HepG2 (cell line): ENCODE measurements around the gene UTS2R. TPM values are rescaled to one million over a fixed set of nuclear protein-coding genes. Genes with fewer than 3 reads are reported as not detected.
A peak's percentile ranks its signal among the peaks of the same experiment; 100 is the strongest.

Experiments used
- ATAC-seq: fragments of 200-7000 bp; cut with Tn5 transposase; 3 replicates; pipeline ENCODE4 v1.9.1; 2020; ENCODE audit warnings: mild to moderate bottlenecking, moderate library complexity
- BruUV-seq: library from RNA; stranded (reverse); fragments of 400-500 nt; replicated peaks from 2 replicates; lab custom pipeline; 2021; lab: Mats Ljungman, UMichigan
- CTCF ChIA-PET: fragments of 300-600 bp; formaldehyde crosslinking; extraction: SDS; loops from one replicate; lab custom pipeline; 2021; ENCODE audit warnings: low total read pairs, inconsistent platforms, low intra/inter-chr PET ratio; lab: Yijun Ruan, JAX
- POLR2A ChIA-PET: fragments of 350-600 bp; sonication (Branson Sonifier 250); formaldehyde crosslinking; loops from one replicate; lab custom pipeline; 2020; ENCODE audit warnings: antibody characterized with exemption, inconsistent platforms; lab: Yijun Ruan, JAX
- DNase-seq: peaks from one replicate; pipeline ENCODE4 v3.0.0-alpha.2; 2015; ENCODE audit warnings: low spot score
- FAIRE-seq: peaks from 3 replicates; lab custom pipeline; 2011; peaks lifted over from hg19 to GRCh38; lab: Jason Lieb, UNC
- H2AFZ ChIP-seq: one replicate; pipeline ENCODE4 v1.6.1; 2011; ENCODE audit warnings: low read length, inconsistent platforms
- H3K27ac ChIP-seq: fragments of 300-600 bp; 3 replicates; pipeline ENCODE4 v1.8.0; 2011; ENCODE audit warnings: mixed run types, mild to moderate bottlenecking, mixed read lengths, low read length, inconsistent platforms; ENCODE audit not compliant: insufficient read depth; ENCODE audit errors: extremely low read length
- H3K27me3 ChIP-seq, 2 experiments: fragments of 200-600 bp in 1 of 2; 2 replicates in 1 of 2; 3 replicates in 1 of 2; pipeline versions ENCODE4 v1.6.0 to v1.8.0; 2011; ENCODE audit warnings: low read length in 2 of 2, mild to moderate bottlenecking in 2 of 2, moderate library complexity in 2 of 2, inconsistent platforms in 1 of 2; ENCODE audit not compliant: insufficient read depth in 2 of 2, control insufficient read depth in 1 of 2
- H3K36me3 ChIP-seq, 2 experiments: fragments of 200-600 bp in 1 of 2; replicated peaks in 1 of 2; 2 replicates in 1 of 2; 3 replicates in 1 of 2; pipeline versions ENCODE4 v1.5.1 to v1.8.0; 2011; ENCODE audit warnings: low read length in 2 of 2, inconsistent platforms in 1 of 2; ENCODE audit not compliant: insufficient read depth in 2 of 2, control insufficient read depth in 1 of 2
- H3K4me1 ChIP-seq: 2 replicates; pipeline ENCODE4 v1.5.1; 2012; ENCODE audit warnings: low read length, inconsistent platforms; ENCODE audit not compliant: insufficient read depth
- H3K4me2 ChIP-seq: 2 replicates; pipeline ENCODE4 v1.6.0; 2011; ENCODE audit warnings: low read depth, low read length, inconsistent platforms
- H3K4me3 ChIP-seq, 3 experiments: fragments of 200-600 bp in 1 of 3; sonication (generic), shearing (Covaris generic) in 1 of 3; replicated peaks in 1 of 3; 2 replicates each; pipeline ENCODE4 v1.5.1; 2011 to 2016; ENCODE audit warnings: low read length in 3 of 3, inconsistent platforms in 2 of 3, low read depth in 2 of 3, mild to moderate bottlenecking in 2 of 3, control low read depth in 1 of 3, mixed read lengths in 1 of 3; ENCODE audit not compliant: insufficient read depth in 1 of 3
- H3K79me2 ChIP-seq: one replicate; pipeline ENCODE4 v1.6.1; 2011; ENCODE audit warnings: low read length, inconsistent platforms; ENCODE audit not compliant: insufficient read depth
- H3K9ac ChIP-seq: 2 replicates; pipeline ENCODE4 v1.6.0; 2011; ENCODE audit warnings: mild to moderate bottlenecking, low read depth, low read length, inconsistent platforms; ENCODE audit not compliant: insufficient read depth
- H3K9me3 ChIP-seq: 2 replicates; pipeline ENCODE4 v1.5.1; 2012; ENCODE audit warnings: mild to moderate bottlenecking, low read length
- H4K20me1 ChIP-seq: 2 replicates; pipeline ENCODE4 v1.6.0; 2011; ENCODE audit warnings: inconsistent platforms, mild to moderate bottlenecking, low read length, moderate library complexity; ENCODE audit not compliant: insufficient read depth
- CBX2 ChIP-seq, 2 experiments: fragments of 200-600 bp in 1 of 2; sonication (generic); formaldehyde crosslinking in 1 of 2; IDR thresholded peaks; 2 replicates each; pipeline versions ENCODE4 v1.7.0 to v1.8.1; 2018 to 2022; ENCODE audit warnings: low read depth in 2 of 2, low read length in 1 of 2, mild to moderate bottlenecking in 1 of 2, missing genetic modification reagents in 1 of 2
- EP300 ChIP-seq, 3 experiments: sonication (generic) in 1 of 3; formaldehyde crosslinking in 1 of 3; IDR thresholded peaks; 2 replicates each; pipeline versions ENCODE4 v1.5.1 to v1.6.1; 2011 to 2020; ENCODE audit warnings: low read depth in 2 of 3, low read length in 2 of 3, borderline replicate concordance in 1 of 3, improper control_type of control experiment in 1 of 3, mild to moderate bottlenecking in 1 of 3, missing genetic modification reagents in 1 of 3, moderate library complexity in 1 of 3
- GTF3A ChIP-seq: sonication (generic); formaldehyde crosslinking; conservative IDR thresholded peaks from 2 replicates; pipeline ENCODE4 v1.4.0; 2020; ENCODE audit warnings: mild to moderate bottlenecking, missing genetic modification reagents
- KLF15 ChIP-seq: sonication (generic); formaldehyde crosslinking; IDR thresholded peaks from 2 replicates; pipeline ENCODE4 v1.8.1; 2023; ENCODE audit warnings: borderline replicate concordance, mild to moderate bottlenecking, inconsistent platforms, missing genetic modification reagents, mixed read lengths
- NAIF1 ChIP-seq: sonication (generic); formaldehyde crosslinking; IDR thresholded peaks from 2 replicates; pipeline ENCODE4 v1.5.0; 2020; ENCODE audit warnings: mild to moderate bottlenecking, missing genetic modification reagents, borderline replicate concordance
- NCOA1 ChIP-seq: sonication (generic); formaldehyde crosslinking; IDR thresholded peaks from 2 replicates; pipeline ENCODE4 v1.9.0; 2021; ENCODE audit warnings: missing genetic modification reagents
- NCOR1 ChIP-seq: fragments of 200-600 bp; sonication (generic); IDR thresholded peaks from 2 replicates; pipeline ENCODE4 v1.7.0; 2017; ENCODE audit warnings: antibody characterized with exemption, low read length, borderline replicate concordance
- PAX8 ChIP-seq: sonication (generic); formaldehyde crosslinking; IDR thresholded peaks from 2 replicates; pipeline ENCODE4 v1.8.0; 2022; ENCODE audit warnings: mild to moderate bottlenecking, missing genetic modification reagents, borderline replicate concordance
- PHB2 ChIP-seq: fragments of 450-650 bp; IDR thresholded peaks from 2 replicates; pipeline ENCODE4 v1.6.1; 2018; ENCODE audit not compliant: partially characterized antibody
- POLR2A ChIP-seq, 2 experiments: IDR thresholded peaks; 2 replicates each; pipeline ENCODE4 v1.6.1; 2011; ENCODE audit warnings: low read depth in 2 of 2, low read length in 2 of 2, mild to moderate bottlenecking in 1 of 2, moderate library complexity in 1 of 2; ENCODE audit not compliant: insufficient read depth in 1 of 2
- SIN3B ChIP-seq: fragments of 150-350 bp; IDR thresholded peaks from 2 replicates; pipeline ENCODE4 v1.6.1; 2014; ENCODE audit warnings: low read length
- TCF7L2 ChIP-seq: IDR thresholded peaks from 2 replicates; pipeline ENCODE4 v1.6.1; 2011; ENCODE audit warnings: mild to moderate bottlenecking, low read depth, low read length, moderate library complexity
- U2AF2 ChIP-seq: fragments of 200-400 bp; formaldehyde crosslinking; IDR thresholded peaks from 2 replicates; pipeline ENCODE4 v1.6.1; 2017; ENCODE audit warnings: low read depth, mild to moderate bottlenecking, low read length
- ZBTB8A ChIP-seq: sonication (generic); formaldehyde crosslinking; IDR thresholded peaks from 2 replicates; pipeline ENCODE4 v1.4.0; 2020; ENCODE audit warnings: mild to moderate bottlenecking, low read depth, missing genetic modification reagents, borderline replicate concordance
- ZFP82 ChIP-seq: sonication (generic); formaldehyde crosslinking; IDR thresholded peaks from 2 replicates; pipeline ENCODE4 v1.5.1; 2020; ENCODE audit warnings: mild to moderate bottlenecking, missing genetic modification reagents, borderline replicate concordance
- ZNF263 ChIP-seq: sonication (generic); formaldehyde crosslinking; IDR thresholded peaks from 2 replicates; pipeline ENCODE4 v1.4.0; 2020; ENCODE audit warnings: missing genetic modification reagents
- ZNF550 ChIP-seq: sonication (generic); formaldehyde crosslinking; IDR thresholded peaks from 2 replicates; pipeline ENCODE4 v1.4.0; 2020; ENCODE audit warnings: mild to moderate bottlenecking, missing genetic modification reagents, borderline replicate concordance
- ZNF598 ChIP-seq: sonication (generic); formaldehyde crosslinking; IDR thresholded peaks from 2 replicates; pipeline ENCODE4 v1.5.1; 2020; ENCODE audit warnings: mild to moderate bottlenecking, missing genetic modification reagents, borderline replicate concordance
- ZNF792 ChIP-seq: IDR thresholded peaks from 2 replicates; pipeline ENCODE4 v1.6.1; 2016
- ZNF83 ChIP-seq: sonication (generic); formaldehyde crosslinking; IDR thresholded peaks from 2 replicates; pipeline ENCODE4 v1.4.0; 2020; ENCODE audit warnings: missing genetic modification reagents, mild to moderate bottlenecking, borderline replicate concordance
- WGBS: methylation state at CpG from one replicate; pipeline ENCODE4 v1.1.6; 2017; ENCODE audit warnings: low lambda C conversion rate; 5-methylcytosine and 5-hydroxymethylcytosine counted together
- in situ Hi-C: cut with HindIII; loops from 2 replicates; pipeline ENCODE4 v1.10.0; 2017; ENCODE audit warnings: low pct_unique_long_range_greater_than_20kb; ENCODE audit not compliant: extremely low pct_ligation_motif_present
- intact Hi-C: fragments of 100-400 bp; cut with micrococcal nuclease; formaldehyde crosslinking; loops from one replicate; pipeline ENCODE4 v1.10.0; 2022; ENCODE audit not compliant: unreplicated experiment
- polyA plus RNA-seq, 8 experiments: library from polyadenylated mRNA; depleted of rRNA in 3 of 8; stranded (reverse) in 7 of 8; unstranded in 1 of 8; fragments of >200 nt; fragmentation: Illumina TruSeq in 4 of 8; extraction: Trizol in 4 of 8; gene quantifications; 2 replicates each; pipeline versions ENCODE4 v1.2.1 to v1.2.3, GENCODE V29; 2011 to 2016; ENCODE audit warnings: low read depth in 4 of 8, missing spikeins in 1 of 8, mixed read lengths in 1 of 8; ENCODE audit not compliant: insufficient read depth in 1 of 8
- total RNA-seq, 5 experiments: library from RNA; depleted of rRNA; stranded (reverse); fragments of >200 nt; fragmentation: Illumina TruSeq; extraction: Trizol; gene quantifications; 2 replicates each; pipeline ENCODE4 v1.2.3, GENCODE V29; 2016; ENCODE audit warnings: low read depth in 1 of 5
- TF ChIP-seq, protein P1 (sequence below): sonication (generic); formaldehyde crosslinking; IDR thresholded peaks from 2 replicates; pipeline ENCODE4 v1.4.0; 2020; ENCODE audit warnings: missing genetic modification reagents
- TF ChIP-seq, protein P2 (sequence below): sonication (generic); formaldehyde crosslinking; IDR thresholded peaks from 2 replicates; pipeline ENCODE4 v1.8.0; 2022; ENCODE audit warnings: missing genetic modification reagents, low read depth, mild to moderate bottlenecking, borderline replicate concordance
- TF ChIP-seq, protein P3 (sequence below): IDR thresholded peaks from 2 replicates; pipeline ENCODE4 v1.6.1; 2018; ENCODE audit warnings: missing genetic modification reagents

The UTS2R gene
- total and polyA plus RNA-seq, 2 of the 13 experiments (the other 11 are each of a cell fraction or from before 2014, with no cell fraction given), result 0.13 to 0.15 TPM

DNA sequence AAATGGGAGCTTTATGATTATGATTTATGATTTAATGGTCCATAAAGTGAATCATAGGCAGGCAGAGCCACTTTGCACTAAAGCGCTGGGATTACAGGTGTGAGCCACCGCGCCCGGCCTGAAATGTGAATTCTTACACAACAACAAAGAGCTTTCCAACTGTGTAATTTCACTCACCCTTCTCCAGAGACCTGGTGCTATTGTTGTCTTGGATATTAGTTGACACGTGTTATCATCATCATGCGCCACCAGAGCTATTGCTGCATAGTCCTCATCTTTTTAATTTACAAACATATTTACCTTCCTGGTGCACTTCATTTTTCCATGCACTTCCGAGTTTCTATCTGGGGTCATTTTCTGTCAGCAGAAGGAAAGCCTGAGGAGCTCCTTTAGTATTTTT is 4.8 kb upstream of the UTS2R start:
- Histone ChIP-seq H3K36me3 (no peaks in the 10 kb centered on the region), H3K27me3 (no peaks in the 10 kb centered on the region), H3K27ac (peak overlapping the region; percentile 68), H3K79me2 (no peaks in the 10 kb centered on the region), H3K4me2 (peak overlapping the region; percentile 80), H4K20me1 (no peaks in the 10 kb centered on the region), H3K9ac (peak overlapping the region; percentile 73), H3K4me3 (peak overlapping the region in 2 of 3 experiments; percentile 49 to 58; a peak in 4 of 6 replicates), H2AFZ (no peak overlapping the region), H3K4me1 (peaks cover 61% of the 10 kb centered on the region), H3K9me3 (no peaks in the 10 kb centered on the region)
- ChIA-PET POLR2A (interaction anchor here (0.6 to 3.7 kb wide), 11 partner anchors 8 to 63 kb away, joined by 3 to 38 read pairs (median 6); no protein-coding TSS in a partner anchor), CTCF (no interaction called here)
- no TSS peak for BruUV-seq
- intact Hi-C loops (no loop called here), in situ Hi-C loops (no loop called here)
- 60% methylated on average over 7 of the region's 7 CpGs for WGBS
- ATAC-seq, result no peak
- FAIRE-seq, result no peak
- no peak for DNase-seq
- no peak for TF ChIP-seq NCOA1 (CRISPR knock-in tag)
- no peak for TF ChIP-seq U2AF2
- no peak for TF ChIP-seq ZNF83
- no peak for TF ChIP-seq ZFP82 (CRISPR knock-in tag)
- TF ChIP-seq ZNF598 (CRISPR knock-in tag), result no peak
- no peak for TF ChIP-seq CBX2 (IDR thresholded peaks at IDR 0.05; ENCODE audit: low read depth, low read length)
- TF ChIP-seq CBX2 (CRISPR knock-in tag; IDR thresholded peaks at IDR 0.05; ENCODE audit: low read depth), result no peak
- no peak for TF ChIP-seq KLF15 (CRISPR knock-in tag)
- no peak for TF ChIP-seq GTF3A (CRISPR knock-in tag)
- TF ChIP-seq TCF7L2, result no peak
- TF ChIP-seq SIN3B, result no peak
- no peak for TF ChIP-seq ZNF263 (CRISPR knock-in tag)
- no peak for TF ChIP-seq PHB2
- no peak for TF ChIP-seq EP300 (IDR thresholded peaks at IDR 0.05; ENCODE audit: low read depth in 2 of 2, low read length in 2 of 2)
- no peak for TF ChIP-seq EP300 (CRISPR knock-in tag; IDR thresholded peaks at IDR 0.05; ENCODE audit: borderline replicate concordance)
- TF ChIP-seq, protein P1, sequence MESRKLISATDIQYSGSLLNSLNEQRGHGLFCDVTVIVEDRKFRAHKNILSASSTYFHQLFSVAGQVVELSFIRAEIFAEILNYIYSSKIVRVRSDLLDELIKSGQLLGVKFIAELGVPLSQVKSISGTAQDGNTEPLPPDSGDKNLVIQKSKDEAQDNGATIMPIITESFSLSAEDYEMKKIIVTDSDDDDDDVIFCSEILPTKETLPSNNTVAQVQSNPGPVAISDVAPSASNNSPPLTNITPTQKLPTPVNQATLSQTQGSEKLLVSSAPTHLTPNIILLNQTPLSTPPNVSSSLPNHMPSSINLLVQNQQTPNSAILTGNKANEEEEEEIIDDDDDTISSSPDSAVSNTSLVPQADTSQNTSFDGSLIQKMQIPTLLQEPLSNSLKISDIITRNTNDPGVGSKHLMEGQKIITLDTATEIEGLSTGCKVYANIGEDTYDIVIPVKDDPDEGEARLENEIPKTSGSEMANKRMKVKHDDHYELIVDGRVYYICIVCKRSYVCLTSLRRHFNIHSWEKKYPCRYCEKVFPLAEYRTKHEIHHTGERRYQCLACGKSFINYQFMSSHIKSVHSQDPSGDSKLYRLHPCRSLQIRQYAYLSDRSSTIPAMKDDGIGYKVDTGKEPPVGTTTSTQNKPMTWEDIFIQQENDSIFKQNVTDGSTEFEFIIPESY (CRISPR knock-in tag), result peak; percentile 84; the same call in 1 of the 2 replicates
- no peak for TF ChIP-seq NAIF1
- TF ChIP-seq PAX8 (CRISPR knock-in tag), result no peak
- no peak for TF ChIP-seq ZBTB8A (CRISPR knock-in tag)
- TF ChIP-seq ZNF792 (CRISPR knock-in tag), result peak; percentile 54; the same call in 1 of the 2 replicates
- TF ChIP-seq, protein P2, sequence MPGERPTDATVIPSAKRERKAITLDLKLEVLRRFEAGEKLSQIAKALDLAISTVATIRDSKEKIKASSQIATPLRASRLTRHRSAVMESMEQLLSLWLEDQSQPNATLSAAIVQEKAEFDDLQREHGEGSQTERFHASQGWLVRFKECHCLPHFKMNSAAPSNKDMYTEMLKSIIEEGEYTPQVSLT (CRISPR knock-in tag), result no peak
- TF ChIP-seq ZNF550 (CRISPR knock-in tag), result no peak
- peak in 1 of 2 experiments; percentile 23; a peak in 1 of 4 replicates for TF ChIP-seq POLR2A (IDR thresholded peaks at IDR 0.05; ENCODE audit: insufficient read depth in 1 of 2, low read depth in 2 of 2, low read length in 2 of 2)
- TF ChIP-seq NCOR1, result no peak
- TF ChIP-seq, protein P3, sequence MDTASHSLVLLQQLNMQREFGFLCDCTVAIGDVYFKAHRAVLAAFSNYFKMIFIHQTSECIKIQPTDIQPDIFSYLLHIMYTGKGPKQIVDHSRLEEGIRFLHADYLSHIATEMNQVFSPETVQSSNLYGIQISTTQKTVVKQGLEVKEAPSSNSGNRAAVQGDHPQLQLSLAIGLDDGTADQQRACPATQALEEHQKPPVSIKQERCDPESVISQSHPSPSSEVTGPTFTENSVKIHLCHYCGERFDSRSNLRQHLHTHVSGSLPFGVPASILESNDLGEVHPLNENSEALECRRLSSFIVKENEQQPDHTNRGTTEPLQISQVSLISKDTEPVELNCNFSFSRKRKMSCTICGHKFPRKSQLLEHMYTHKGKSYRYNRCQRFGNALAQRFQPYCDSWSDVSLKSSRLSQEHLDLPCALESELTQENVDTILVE (CRISPR knock-in tag), result no peak
